Fibroblast of lung (primary cell): Measurements from ENCODE around the gene DENND1A.

ENCODE experiments used
- CTCF ChIP-seq, 2 donors: IDR thresholded peaks in 1 of 2; conservative IDR thresholded peaks in 1 of 2; 1 replicate in 1 of 2; 2 replicates in 1 of 2; pipeline ENCODE4 v1.5.1; 2011 to 2012; ENCODE audit warnings: low read length in 2 of 2, control low read depth in 1 of 2, inconsistent platforms in 1 of 2, low read depth in 1 of 2, mild to moderate bottlenecking in 1 of 2
- EZH2 ChIP-seq: IDR thresholded peaks from 2 replicates; pipeline ENCODE4 v1.5.1; 2012; ENCODE audit warnings: low read length, control low read depth, mild to moderate bottlenecking; ENCODE audit errors: missing control alignments

- TF ChIP-seq CTCF (conservative IDR thresholded peaks at IDR 0.05 in 1 of 2, IDR thresholded peaks at IDR 0.05 in 1 of 2; ENCODE audit: low read depth in 1 of 2, low read length in 2 of 2) (no peak), EZH2 (no peak)
Measured at GRCh38 chr9:123922431-123922830, 7.5 kb downstream of the DENND1A start.
